Measurements from ENCODE around the gene SLITRK5. TPM values are rescaled to one million over a fixed set of nuclear protein-coding genes. Genes with fewer than 3 reads are reported as not detected.

Gene SLITRK5
- total RNA-seq, 1 donor from 2014 or later, result under 0.01 TPM

DNA sequence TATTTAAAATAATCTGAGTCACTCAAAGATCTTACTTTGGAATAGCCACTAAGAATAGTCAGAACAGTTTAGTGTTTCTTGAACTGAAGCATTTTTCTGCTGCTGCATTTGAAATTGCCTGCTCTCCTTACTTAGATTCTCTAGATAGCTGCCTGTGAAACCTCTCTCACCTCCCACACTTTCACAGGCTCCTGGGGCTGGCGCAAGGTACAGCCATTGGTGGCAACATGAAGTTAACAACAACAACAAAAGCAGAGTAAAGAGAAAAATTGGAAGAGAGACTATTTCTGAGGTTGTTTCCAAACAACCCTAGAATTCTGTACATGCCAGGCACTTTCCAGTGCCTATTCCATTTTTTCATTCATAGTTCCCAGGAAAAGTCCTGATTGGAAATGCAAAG, 25.3 kb downstream of the SLITRK5 start:
- Histone ChIP-seq H3K27me3 (ENCODE audit: control insufficient read depth, insufficient read depth, low read length) (no peaks in the 10 kb centered on the region), H3K4me3 (ENCODE audit: low read depth, low read length) (no peak overlapping the region), H3K36me3 (ENCODE audit: control insufficient read depth, insufficient read depth, low read length) (no peaks in the 10 kb centered on the region)
- TF ChIP-seq, protein P1, sequence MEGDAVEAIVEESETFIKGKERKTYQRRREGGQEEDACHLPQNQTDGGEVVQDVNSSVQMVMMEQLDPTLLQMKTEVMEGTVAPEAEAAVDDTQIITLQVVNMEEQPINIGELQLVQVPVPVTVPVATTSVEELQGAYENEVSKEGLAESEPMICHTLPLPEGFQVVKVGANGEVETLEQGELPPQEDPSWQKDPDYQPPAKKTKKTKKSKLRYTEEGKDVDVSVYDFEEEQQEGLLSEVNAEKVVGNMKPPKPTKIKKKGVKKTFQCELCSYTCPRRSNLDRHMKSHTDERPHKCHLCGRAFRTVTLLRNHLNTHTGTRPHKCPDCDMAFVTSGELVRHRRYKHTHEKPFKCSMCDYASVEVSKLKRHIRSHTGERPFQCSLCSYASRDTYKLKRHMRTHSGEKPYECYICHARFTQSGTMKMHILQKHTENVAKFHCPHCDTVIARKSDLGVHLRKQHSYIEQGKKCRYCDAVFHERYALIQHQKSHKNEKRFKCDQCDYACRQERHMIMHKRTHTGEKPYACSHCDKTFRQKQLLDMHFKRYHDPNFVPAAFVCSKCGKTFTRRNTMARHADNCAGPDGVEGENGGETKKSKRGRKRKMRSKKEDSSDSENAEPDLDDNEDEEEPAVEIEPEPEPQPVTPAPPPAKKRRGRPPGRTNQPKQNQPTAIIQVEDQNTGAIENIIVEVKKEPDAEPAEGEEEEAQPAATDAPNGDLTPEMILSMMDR (IDR thresholded peaks at IDR 0.05; ENCODE audit: insufficient read depth, low read length, poor library complexity, severe bottlenecking), result no peak
- DNase-seq (ENCODE audit: low read depth), result no peak

DNA sequence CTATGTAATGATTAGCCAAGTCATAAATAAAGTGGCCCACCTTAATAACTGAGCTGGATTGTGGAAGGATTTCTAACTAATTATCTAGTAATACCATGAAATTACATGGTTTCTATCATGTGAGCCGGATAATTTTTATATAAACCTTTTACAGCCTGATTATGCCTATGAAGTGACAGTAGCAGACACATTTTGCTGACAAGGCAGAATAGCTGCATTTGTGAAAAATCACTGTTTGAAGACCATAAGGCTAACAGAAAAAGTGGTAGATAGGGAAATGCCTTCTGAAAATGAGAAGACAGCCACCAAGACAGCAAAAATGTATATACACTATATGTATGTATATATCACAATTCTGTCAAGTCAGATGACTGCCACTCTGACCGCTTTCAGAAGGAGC, 27.1 kb downstream of the SLITRK5 start:
- H3K27me3 ChIP-seq (ENCODE audit: control insufficient read depth, insufficient read depth, low read length), result no peaks in the 10 kb centered on the region
- DNase-seq (ENCODE audit: low read depth), result no peak
- H3K36me3 ChIP-seq (ENCODE audit: control insufficient read depth, insufficient read depth, low read length), result no peaks in the 10 kb centered on the region
- TF ChIP-seq, protein P1 (IDR thresholded peaks at IDR 0.05; ENCODE audit: insufficient read depth, low read length, poor library complexity, severe bottlenecking), result no peak
- no peak overlapping the region for H3K4me3 ChIP-seq (ENCODE audit: low read depth, low read length)

DNA sequence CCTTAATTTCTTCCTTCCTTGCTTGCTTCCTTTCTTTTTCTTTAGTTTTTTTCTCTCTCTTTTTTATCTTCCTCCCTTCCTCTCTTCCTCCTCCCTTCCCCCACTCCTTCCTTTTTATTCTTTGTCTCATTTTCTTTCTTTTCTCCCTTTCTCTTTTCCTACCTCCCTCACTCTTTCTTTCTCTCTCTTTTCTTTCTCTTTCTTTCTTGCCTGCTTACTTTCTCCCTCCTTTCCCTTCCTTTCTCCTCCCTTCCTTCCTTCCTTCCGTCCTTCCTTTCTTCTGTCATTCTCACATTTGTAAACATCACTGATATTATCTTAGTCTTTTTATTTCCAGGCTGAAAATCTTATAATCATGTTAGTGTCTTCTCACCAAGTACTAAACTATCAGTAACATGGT, 38.8 kb downstream of the SLITRK5 start:
- no peaks in the 10 kb centered on the region for H3K36me3 ChIP-seq (ENCODE audit: control insufficient read depth, insufficient read depth, low read length)
- no peak overlapping the region for H3K4me3 ChIP-seq (ENCODE audit: low read depth, low read length)
- H3K27me3 ChIP-seq (ENCODE audit: control insufficient read depth, insufficient read depth, low read length), result no peaks in the 10 kb centered on the region
- TF ChIP-seq, protein P1 (IDR thresholded peaks at IDR 0.05; ENCODE audit: insufficient read depth, low read length, poor library complexity, severe bottlenecking), result no peak
- DNase-seq (ENCODE audit: low read depth), result no peak

DNA sequence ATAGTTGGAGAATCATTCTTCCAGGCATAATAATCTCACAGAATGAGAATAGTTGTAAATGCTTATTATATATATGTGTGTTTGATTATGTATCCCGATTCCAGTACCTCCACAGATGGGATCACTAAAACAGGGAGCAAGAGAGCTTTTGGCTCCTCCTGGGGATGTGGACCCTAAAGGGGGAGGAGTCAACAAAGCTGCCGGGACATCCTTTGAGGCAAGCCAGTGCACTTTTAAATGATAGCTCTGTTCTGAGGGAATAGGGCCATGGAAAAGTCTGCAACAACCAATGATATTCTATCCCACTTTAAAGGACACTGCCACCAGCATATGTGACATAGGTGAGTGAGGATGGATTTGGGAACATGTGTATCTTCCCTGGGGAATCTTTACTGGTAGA, 40.8 kb downstream of the SLITRK5 start:
- H3K27me3 ChIP-seq (ENCODE audit: control insufficient read depth, insufficient read depth, low read length), result no peaks in the 10 kb centered on the region
- H3K4me3 ChIP-seq (ENCODE audit: low read depth, low read length), result no peak overlapping the region
- no peak for DNase-seq (ENCODE audit: low read depth)
- TF ChIP-seq, protein P1 (IDR thresholded peaks at IDR 0.05; ENCODE audit: insufficient read depth, low read length, poor library complexity, severe bottlenecking), result no peak
- no peaks in the 10 kb centered on the region for H3K36me3 ChIP-seq (ENCODE audit: control insufficient read depth, insufficient read depth, low read length)
